GM19099 (cell line): ENCODE measurements around the gene BLOC1S1.
A peak's percentile ranks its signal among the peaks of the same experiment; 100 is the strongest.

Experiments used
- POLR2A ChIP-seq: IDR thresholded peaks from 3 replicates; pipeline ENCODE4 v1.6.1; 2011; ENCODE audit warnings: low read depth; ENCODE audit not compliant: insufficient read length; ENCODE audit errors: extremely low read depth

BLOC1S1 gene

GRCh38 chr12:55726971-55727370 lies 11.1 kb downstream of the BLOC1S1 start:
- no peak for TF ChIP-seq POLR2A

GRCh38 chr12:55727643-55728185 lies 11.9 kb downstream of the BLOC1S1 start:
- TF ChIP-seq POLR2A: no peak

GRCh38 chr12:55728186-55728938 lies 12.5 kb downstream of the BLOC1S1 start:
- TF ChIP-seq POLR2A: no peak

GRCh38 chr12:55728939-55729818 lies 13.3 kb downstream of the BLOC1S1 start, which contains the start of gene CD63:
Gene CD63, minus strand, starts transcription at chr12:55729009. Its CDS starts 668 bp downstream, at chr12:55728341.
- peak; percentile 47 for TF ChIP-seq POLR2A

GRCh38 chr12:55729819-55730818 lies 14.3 kb downstream of the BLOC1S1 start:
- no peak for TF ChIP-seq POLR2A

GRCh38 chr12:55732288-55732687 lies 16.4 kb downstream of the BLOC1S1 start:
- no peak for TF ChIP-seq POLR2A

GRCh38 chr12:55733021-55733555 lies 17.2 kb downstream of the BLOC1S1 start:
- TF ChIP-seq POLR2A: no peak

- TF ChIP-seq POLR2A: no peak
These were observed 18.0 kb downstream of the BLOC1S1 start for GRCh38 chr12:55733858-55734257.

GRCh38 chr12:55734595-55734994 lies 18.7 kb downstream of the BLOC1S1 start:
- no peak for TF ChIP-seq POLR2A

GRCh38 chr12:55736076-55736475 lies 20.2 kb downstream of the BLOC1S1 start:
- TF ChIP-seq POLR2A: no peak

GRCh38 chr12:55736780-55737580 lies 21.1 kb downstream of the BLOC1S1 start:
- TF ChIP-seq POLR2A: no peak

- TF ChIP-seq POLR2A: no peak
These were observed 21.8 kb downstream of the BLOC1S1 start for GRCh38 chr12:55737581-55738122.
